NK-92 (cell line): ENCODE measurements around the gene IL1B.

Source experiments
- DNase-seq: peaks from one replicate; lab custom pipeline; 2025; ENCODE audit not compliant: unreplicated experiment; lab: John Stamatoyannopoulos, UW

The IL1B gene

DNA sequence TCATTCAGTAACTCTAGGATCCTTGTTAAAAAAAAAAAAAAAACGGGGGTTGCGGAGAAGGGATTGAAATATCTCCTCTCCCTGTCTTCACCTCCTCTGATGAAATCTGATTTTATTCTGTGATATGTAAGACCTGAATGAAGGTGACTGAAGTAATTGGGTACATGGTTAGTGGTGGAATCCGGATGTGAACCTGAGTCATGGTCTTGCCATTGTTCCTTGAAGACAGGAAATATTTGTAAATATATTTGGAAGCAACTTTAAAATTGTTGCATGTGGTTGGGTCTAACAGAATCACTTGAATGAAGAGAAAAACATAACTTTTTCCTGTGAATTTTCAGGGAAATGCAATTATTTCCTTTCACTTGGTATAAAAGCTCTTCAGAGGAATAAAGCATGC, 49.3 kb downstream of the IL1B start:
- DNase-seq, result no peak

DNA sequence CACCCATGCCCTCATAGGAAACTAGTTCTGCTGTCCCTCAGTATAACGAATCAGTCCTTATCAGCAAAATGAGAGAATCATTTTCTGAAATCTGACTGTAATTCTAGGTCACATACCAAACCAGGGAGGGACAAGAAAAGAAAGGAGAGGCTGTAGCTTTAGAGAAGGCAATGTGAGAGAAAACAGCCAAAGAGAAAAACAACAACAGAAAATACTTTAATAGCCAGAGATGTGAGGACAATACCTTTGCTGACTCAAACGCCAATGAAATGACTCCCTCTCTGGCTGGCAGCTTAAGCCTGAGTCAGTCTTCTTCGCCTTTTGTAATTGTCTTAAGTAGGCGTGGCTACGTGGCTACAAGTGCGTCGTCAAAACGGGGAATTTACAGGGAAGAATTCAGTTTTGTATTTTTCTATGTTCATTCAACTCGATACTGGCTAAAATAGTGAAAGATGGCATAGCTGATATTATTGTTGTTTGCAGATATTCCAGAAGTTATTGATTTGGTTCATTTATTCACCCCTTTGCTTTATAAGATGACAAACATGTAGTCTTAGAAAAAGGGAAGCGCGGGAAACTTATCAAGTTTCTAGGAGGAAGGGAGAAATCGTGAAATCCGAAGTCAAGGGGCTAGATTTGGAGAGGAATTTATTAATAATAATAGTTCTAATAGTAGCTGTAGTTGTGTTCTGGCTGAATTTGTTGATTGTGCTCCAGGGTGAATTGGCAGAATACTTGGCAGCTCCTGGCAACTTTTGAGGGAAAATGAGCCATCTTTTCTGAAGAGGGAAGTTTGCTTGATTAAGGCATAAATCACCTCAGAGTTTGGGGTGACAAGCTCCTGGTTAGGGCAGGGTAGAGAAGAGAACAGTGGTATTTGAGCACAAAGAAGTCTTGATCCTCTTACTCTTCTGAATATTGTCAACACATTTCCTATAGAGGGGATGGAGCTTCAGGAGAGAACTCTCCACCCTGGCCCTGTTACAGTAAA, 52.1 kb downstream of the IL1B start, which contains the start of gene IL1A:
TSS of gene IL1A (minus strand) at position 295 of the 991 bp plus-strand sequence. CDS start 723 bp downstream, outside the sequence.
- no peak for DNase-seq

DNA sequence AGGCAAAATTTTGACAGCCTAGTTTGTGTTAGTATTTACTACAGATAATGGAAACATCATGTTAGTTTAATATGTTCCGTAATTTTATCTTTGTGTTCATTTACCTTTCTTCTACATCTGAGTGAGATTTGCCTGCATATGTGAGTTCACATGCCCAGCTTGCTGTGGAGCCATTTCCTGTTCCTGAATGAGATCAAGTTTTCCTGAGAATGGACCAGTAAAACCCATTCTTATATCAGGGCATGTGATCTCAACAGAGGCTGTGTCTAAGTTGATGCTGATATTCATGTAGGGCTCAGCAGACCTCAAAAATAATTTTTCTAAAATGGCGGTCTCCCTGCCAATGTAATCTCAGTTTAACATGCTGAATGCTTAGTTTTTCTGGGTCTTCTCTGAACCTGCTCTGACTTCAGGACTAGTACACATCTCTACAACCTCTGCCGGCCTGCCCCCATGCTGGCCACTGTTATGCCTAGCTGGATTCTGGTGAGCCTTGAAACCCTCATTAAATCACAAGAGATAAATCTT, 53.3 kb downstream of the IL1B start:
- no peak for DNase-seq

DNA sequence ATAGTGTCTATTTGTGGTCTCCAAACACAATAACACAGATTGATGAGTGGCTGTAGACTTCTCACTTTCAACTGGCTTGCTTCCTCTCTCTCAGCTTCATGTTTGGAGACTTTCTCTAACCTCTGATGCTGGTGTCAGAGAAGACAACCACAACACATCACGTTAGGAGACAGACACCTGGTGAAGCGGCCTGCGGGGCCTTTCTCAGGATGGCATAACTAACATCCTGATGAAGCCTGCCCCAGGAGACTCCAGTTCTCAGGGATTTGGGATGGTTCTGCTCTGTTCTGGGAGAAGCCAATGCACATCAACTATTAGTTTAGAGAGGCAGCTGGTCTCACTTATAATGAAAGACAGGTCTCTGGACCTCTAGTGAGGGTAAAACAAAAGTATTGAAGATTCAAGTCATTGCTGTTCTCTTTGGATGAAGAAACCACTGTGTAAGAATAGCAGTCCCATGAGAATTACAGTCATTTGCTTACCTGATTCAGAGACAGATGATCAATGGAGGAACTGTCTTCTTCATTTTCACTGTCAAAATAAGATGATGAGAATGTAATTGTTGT, 54.3 kb downstream of the IL1B start:
- DNase-seq, result no peak
